Pons (tissue), 1 donor: Measurements from ENCODE around the gene DYSF.

Experiments
- DNase-seq: peaks from one replicate; pipeline ENCODE4 v3.0.0-alpha.2; 2016; ENCODE audit warnings: low spot score

Gene DYSF

DNA sequence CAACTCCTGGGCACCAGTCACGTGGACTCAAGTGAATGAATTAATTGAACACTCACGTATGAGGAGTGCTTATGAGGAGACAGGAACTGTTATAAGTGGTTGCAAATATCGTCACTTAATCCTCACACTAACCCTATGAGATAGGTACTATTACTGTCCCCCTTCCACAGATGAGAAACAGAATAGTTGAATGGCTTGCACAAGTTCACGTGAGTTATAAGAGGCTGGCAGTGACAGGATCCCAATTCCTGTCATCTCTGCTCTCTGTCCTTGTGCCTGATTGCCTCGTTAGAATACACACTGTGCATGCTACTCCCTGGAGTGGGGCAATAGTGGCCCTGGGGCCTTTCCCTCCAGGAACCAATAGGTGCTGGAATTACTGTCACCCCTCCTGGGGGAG, 253.5 kb downstream of the DYSF start:
- no peak for DNase-seq

DNA sequence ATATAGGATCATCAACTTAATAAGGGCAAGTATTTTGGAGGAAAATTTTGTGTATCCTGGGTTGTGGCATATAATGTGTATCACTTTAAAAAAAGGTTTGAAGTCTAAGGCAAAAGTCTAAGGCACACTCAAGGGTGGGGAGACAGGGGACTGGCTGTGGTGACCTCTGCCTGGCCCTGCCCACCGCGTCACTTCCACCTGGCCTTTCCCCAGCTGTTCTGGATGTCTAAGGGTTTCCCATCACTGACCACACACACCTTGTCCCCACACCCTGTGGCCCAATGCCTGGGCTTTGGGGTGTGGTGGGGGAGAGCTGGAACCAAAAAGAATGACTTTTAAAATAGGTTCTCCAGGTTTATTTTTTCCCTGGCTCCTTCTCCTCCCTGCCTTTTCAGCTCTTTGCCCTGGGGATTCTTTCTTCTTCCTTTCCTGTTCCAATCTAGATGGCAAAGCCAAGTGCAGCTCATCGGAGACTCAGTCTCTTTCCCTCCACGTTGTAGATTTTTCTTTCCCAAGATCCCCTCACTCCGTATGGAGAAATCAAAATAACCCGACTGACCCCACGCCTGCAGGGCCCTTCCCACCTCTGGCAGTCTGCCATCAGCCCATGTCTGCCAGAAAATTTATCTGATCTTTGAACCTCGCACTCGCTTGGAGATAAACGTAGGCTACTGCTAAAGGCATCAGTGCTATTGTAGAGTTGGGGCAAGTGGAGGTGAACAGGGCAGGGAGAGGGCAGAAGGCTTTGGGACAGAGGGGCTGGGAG, 257.2 kb downstream of the DYSF start:
- DNase-seq, result no peak

DNA sequence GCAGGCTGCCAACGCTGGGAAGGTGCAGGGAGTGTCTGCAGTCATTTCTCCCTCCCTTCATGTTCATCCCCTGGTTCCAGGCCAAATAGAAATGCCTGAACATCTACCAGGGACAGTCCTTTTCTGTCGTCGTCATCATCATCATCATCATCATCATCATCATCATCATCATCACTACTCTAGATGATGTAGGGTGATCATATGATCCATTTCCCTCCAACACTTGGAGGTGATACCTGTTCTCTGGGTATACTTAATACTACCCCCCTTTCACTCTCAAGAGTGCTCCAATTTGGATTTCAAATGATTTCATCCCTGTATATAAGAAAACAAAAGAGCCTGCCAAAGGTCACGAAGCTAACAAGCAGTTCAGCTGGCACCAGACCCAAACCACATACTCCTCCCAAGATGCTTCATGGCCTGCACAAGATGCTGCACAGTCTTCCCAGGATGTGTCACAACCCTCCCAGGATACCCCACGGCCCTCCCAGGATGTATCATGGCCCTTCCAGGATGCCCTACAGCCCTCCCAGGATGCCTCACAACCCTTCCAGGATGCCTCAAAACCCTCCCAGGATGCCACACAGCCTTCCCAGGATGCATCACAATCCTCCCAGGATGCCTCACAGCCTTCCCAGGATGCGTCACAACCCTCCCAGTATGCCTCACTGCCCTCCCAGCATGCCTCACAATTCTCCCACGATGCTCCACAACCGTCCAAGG, 257.9 kb downstream of the DYSF start:
- no peak for DNase-seq

DNA sequence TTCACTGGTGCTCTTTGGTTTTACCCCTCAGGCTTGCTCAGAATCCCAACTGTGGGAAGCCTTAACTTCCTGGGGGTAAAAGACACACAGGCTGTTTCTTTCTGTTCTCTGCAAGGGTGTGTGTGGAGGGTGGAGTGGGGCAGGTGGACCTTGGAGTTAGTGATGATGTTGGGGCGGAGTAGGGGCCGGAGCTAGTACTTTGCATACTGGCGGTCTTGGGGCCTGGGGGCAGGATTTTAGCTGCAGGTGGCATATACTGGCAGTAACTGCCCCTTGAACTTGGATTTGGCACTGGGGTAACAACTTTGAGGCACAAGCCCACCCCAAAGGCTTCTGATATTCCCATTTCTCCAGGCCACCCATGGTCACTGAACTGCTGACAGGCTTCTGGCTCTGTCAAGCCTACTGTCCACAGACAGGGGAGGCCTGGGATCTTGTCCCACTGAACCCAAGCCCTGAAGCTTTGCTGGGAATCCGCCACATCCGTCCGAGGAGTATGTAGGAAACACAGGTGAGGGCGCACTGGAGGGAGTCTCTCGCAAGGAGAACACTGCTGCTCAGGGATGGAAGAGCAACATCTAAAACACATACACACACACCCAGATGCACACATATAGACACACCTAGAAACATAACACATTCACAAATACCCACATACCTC, 258.9 kb downstream of the DYSF start:
- DNase-seq, result no peak

DNA sequence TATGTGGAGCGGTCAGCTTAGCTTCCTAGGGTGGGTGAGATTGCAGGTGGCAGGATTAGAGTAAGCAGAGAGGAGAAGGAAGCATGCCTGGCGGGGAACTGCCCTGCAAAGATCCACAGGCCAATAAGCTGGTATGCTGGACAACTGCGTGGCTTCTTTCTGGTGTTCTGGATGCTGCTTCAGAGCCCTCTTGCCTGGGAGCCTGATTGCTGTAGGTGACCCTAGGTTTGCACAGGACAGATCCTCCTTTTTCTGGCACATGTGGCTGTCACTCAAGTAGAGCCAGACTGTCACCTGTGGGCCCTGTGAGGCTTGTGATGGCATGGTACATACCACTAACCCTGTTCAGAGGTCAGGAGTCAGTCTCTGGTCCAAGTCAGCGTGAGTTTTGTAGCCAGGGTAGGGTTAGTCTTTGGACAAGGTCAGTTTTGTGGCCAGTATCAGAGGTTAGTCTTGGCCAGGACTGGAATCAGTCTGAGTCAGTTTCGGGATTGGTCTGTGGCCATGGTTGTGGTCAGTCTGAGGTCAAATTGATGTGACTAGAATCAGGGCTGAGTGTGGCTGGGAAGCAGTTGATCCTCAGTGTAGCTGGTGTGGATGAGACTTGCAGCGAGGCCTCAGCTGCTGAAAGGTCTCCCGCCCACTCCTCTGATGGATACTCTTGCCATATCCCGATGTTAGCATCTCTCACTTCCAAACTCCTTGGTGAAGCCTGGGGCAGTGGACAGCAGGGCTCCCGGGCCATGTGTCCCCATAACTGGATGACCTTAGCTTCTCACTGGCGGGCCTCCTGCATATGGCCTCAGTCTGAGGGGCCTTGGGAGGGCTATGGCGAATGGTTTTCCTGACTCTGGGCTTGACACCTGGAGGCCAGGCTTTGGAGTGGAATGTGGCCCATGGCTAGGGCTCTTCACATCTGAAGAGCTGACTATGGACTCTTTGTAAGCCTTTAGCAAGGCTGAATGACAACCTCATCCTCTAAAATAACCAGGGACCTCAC, 260.5 kb downstream of the DYSF start:
- DNase-seq, result no peak

DNA sequence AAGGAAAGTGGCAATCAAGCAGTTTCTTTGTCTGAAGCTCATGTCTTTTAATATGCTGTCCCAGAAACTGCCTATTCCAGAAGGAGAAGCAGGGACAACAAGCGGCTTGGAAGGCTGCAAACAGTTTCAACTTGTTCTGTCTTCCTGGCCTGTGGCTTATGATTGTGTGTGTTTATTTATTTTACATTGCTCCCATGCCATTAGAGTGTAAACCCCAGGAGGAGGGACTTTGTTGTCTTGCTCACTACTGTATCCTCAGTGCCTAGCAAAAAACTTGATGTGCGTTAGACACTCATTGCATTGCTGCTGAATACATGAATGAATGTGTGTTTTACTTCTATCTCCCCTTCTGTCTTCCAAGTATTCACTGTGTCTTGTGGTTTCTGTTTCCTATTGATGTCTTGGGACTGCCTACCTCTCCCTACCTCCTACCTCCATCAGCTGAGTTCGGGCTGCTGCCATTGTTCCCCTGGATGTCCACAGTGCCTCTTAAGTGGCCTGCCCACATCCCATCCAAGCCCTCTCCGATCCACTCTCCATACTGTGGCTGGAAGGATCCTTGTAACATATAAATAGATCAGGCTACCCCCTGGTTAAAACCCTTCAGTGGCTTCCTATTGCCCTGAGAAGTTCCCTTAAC, 261.4 kb downstream of the DYSF start:
- no peak for DNase-seq

DNA sequence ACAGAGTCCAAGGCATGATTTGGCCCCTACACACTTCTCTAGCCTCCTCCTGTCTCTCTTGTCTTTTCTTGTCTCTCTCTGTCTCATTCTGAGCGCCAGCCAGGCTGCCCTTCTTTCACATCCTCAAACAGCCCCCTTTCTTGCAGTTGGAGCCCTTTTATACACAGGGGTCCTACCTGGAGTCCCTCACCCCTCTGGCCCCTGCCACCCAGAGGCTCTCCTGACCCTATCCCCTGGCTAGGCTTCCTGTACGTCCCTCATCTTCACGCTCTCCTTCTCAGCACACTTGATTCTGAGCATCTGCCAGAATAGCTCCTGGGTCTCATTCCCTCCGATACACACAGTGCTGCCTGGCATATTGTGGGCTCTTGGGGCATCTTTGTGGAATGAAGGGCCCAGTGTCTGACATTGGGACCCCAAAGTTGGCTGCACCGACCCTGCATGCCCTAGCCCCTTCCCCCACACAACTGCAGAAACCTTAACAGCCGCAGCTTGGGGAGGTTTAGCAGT, 261.9 kb downstream of the DYSF start:
- no peak for DNase-seq

DNA sequence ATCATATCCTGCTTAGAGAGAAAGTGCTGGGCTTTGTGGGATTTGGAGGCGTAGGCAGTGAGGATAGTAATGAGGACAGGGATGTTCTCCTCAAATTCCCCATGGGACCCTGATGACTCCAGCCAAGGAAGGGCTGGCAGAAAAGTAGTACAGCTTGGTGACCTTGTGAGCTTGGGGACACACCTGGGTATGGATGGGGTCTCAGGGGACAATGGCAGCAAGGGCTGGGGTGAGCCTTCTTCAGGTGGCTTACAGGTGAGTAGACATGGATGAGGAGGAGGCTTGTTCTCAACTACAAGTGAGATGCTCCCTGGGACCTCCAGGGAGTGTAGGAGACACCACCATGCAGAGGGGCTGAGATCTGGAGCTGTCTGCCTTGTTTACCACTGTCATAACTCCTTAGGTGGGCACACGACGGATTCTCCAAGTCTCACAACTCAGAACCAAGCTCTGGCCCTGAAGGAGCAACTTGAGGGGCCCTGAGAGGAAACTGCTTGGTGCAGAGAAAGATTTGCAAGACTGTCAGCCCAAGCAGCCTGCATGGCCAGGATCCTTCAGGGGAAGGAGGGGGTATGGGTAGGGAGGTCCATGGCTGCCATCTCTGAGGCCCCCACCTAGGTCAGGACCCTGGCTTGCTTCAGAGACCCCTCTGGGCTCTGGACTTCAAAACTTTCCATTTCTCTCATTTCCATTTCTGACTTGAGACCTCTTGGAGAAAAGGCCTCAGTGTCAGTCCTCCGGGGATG, 262.8 kb downstream of the DYSF start:
- no peak for DNase-seq

DNA sequence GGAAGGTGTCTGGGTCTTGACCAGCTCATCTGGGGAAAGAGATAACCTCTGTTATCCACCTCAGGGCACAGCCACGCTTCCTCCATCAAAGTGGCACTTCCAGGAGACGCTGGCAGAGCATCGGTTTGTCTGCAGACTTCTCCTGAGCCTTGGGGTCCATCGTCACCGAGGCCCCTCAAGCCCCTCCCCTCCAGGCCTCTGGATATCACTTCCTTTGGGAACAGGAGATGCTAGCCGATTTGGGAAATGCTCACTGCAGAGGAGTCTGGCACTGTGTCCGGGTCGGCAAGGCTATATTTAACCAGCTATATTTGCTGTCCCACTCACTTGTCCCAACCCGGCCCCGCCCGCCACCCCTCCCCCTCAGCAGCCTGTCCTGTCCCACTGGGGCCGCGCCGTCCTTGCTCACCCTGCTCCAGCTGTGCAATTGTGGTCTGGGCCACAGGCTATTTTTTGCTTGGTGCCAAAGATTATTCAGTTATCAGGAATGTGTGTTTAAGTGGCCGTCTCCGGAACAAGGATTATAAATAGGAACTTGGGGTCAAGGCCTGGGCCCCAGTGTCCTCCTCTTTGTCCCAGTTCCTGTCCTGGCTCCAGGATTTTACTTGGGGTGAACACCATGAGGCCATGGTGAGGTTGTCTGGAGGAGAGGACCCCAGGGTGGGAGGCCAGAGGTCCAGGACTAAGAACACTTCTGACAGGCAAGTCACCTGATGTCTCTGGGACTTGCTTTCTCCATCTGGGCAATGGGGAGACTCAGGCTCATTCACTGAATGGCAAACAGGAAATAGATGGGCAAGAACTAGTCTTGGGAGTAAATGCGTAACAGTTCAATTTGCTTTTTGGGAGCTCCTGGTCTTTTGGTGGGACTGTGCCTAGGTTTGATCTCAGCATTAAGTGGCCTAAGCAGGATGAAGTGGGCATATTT, 263.6 kb downstream of the DYSF start:
- DNase-seq, result no peak

DNA sequence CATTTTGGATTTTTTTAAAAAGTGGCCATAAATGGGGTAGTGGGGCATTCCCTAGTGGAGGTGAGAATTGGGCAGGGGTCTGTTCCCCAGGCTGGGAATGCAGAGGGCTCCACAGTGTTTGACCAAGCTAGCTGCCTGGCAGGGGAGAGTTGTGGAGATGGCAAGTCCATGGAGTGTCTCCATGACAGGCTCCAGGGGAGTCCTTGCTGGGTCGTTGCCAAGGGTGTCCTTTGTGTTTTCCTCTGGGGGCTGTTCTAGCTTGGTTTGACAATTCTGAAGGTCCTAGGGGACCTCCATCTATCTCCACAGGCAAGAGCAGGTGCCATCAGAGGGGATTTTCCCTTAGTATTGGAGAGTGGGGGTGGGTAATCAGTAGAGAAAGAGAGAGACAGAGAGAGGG, 265.3 kb downstream of the DYSF start:
- no peak for DNase-seq

DNA sequence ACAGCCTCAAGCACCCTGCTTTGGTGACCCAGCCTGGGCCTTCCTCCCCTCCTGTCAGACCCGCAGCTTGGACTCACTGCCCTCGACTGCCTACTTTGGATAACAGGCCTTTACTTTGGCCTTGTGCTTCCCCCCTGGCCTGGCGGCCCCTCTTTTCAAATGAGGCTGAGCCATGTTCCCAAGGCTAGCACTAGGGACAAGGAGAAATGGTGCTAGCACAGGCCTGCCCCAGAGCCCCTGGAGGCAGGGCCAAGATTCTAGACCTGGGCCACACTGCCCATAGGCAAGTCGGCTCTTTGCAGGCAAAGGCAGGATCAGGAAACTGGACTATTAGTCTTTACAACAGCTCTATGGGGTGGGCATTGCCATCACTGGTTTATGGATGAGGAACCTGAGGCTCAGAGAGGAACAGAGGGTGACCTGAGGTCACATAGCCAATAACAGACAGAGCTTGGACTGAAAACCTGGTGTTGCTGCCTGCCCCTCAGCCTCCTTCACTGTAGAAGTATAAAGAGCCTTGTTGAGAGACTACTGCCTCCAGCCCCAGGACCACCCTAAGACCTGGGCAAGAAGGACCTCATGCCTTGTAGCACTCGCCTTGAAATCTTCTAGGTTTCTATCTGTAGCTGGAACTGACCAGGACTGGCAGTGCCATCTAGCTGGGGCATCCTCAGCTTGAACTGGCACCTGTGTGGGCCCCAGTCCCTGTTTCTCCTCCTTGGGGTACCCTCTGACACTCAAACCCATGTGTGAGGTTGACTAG, 266.3 kb downstream of the DYSF start:
- DNase-seq, result no peak

DNA sequence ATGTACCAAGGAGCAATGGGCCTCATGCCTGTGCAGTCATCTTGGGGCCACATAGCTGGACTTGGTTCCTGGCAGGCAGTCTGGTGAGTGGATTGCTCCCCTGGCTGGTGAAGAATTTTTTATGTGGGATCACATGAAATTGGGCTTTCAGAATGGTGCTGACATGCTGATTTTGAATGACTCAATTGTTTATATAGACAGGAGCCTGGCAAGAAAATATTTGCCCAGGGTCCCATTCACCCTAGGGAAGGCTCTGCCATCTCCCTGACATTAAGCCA, 266.9 kb downstream of the DYSF start:
- no peak for DNase-seq

DNA sequence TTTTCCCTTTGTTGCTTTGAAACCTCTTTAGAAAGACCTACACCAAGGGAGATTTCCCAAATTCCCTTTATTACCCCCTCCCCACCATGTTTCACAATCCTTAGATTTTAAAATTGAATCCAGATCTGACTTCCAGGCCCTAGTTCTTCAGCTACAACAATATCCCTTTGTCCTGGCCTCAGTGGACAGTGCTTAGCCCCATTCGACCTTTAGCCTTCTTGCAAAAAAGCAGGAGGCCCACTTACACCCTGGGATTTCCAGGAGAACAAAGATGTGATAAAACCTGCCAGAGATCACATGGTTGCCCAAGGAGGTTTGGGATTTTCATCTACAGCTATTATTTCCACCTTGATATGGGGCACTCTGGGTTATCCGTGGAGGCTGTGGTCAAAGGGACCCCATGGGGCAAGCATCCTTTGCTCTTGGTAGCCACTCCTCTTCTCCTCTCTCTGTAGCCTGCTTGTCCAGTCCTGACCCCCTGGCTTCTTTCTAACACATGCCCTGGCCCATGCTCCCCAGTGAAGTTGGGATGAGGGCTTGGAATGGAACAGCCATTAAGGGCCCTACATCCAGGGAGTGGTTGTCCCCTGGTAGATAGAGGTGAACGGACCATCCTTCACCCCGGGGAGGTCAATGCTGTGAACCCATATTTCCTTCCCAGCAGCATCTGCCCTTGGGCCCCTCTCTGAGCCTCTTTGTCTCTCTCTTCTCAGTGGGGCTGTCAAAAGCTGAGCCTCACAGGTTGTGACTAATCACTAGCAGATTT, 267.4 kb downstream of the DYSF start:
- DNase-seq, result no peak

DNA sequence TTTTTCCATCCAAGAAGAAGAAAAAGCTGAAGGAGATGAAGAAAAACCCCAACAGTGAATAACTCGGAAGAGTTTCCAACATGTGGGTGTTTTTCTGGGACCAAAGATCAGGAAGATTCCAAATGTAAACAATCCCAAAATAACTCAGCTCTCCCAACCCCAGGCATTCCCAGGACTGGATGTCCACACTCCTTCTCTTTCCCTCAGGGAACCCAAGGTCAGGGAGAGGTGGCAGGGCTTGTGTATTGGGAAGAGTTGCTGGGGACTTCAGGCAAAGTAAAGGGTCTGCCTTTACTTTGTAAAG, 268.0 kb downstream of the DYSF start:
- DNase-seq, result peak; percentile 6

DNA sequence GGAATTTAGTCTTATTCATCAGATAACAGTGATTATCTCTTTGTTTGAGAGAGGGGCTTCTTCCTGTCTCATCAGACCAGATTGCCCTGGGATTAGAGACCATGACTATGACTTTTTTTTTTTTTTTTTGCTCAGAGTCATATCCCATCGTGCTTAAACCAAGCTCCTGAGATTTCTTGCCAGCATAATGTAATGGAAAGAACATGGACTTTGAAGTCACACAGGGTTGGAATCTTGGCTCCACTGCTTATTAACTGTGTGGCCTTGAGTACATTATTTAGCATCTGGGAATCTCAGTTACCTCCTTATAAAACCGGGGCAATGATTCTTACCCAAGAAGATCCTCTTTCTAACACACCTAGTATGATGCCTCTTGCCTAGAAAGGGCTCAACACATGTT, 268.3 kb downstream of the DYSF start:
- no peak for DNase-seq

DNA sequence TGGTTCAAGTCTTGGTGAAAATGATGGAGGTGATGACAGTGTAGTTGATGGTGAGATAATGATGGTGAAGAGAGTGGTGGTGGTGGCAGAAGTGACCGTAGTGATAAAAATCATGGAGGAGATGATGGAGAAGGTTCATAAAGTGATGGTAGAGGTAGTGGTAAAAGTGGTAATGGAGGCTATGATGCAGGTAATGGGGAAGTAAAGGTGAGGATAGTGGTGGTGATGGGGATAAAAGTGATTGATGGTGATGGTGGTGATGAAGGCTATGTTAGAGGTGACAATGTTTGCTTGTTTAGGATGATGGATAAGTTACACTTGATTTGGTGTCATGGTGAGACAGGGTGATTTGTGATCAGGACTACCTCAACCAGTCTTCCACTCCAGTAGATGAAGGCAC, 268.9 kb downstream of the DYSF start:
- DNase-seq, result no peak

DNA sequence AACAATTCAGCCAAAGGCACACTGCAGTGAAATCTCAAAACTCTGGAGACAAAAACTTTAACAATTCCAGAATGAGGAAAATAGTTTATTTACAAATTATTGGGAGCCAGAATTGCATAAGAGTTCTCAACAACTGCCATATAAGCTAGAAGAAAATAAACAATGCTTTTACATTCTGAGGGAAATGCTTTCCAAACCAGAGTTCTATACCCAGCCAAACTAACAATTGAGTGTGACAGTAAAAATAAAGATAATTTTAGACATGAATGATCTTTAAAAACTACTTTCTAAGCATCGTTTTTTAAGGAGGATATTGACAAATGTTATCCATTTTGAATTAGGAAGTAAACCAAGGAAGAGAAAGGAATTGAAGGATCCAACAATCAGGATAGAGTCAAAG, 271.4 kb downstream of the DYSF start:
- no peak for DNase-seq

DNA sequence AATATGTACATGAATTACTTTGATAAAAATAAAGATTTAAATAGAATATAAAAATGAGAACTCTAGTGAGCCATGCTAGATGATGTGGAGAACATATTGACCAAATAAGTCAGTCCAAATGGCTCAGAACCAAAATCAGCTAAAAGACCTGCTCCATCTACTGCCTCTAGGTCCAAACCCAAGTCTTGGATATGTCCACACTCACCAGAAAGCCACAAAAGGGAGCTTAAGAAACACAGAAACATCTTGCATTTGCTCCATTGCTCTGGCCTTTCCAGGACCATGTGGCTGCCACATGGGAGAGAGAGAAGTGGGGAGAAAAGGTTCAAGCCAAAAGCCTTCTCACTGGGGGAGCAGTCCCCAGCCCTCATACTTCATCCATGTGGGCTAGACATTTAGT, 272.5 kb downstream of the DYSF start:
- DNase-seq, result no peak
